ENCODE measurements around the gene LDB1.

LDB1 gene

GRCh38 chr10:102119417-102120141, 589 bp downstream of the LDB1 start:
- Histone ChIP-seq H3K9ac (ENCODE audit: low read depth, low read length) (peak overlapping the region; percentile 74; the same call in 1 of the 2 replicates), H3K27me3 (ENCODE audit: control insufficient read depth, insufficient read depth, low read length) (no peaks in the 10 kb centered on the region), H3K9me3 (ENCODE audit: control insufficient read depth, insufficient read depth, low read length) (no peaks in the 10 kb centered on the region), H3K4me1 (ENCODE audit: control insufficient read depth, insufficient read depth, low read length) (peaks cover 57% of the 10 kb centered on the region), H3K4me3 (ENCODE audit: low read depth, low read length) (peak overlapping the region; percentile 81), H3K27ac (ENCODE audit: low read depth, low read length) (peak overlapping the region; percentile 88), H3K36me3 (ENCODE audit: control insufficient read depth, insufficient read depth, low read length) (no peaks in the 10 kb centered on the region)

GRCh38 chr10:102118867-102119266, 1.3 kb downstream of the LDB1 start:
- H3K4me3 ChIP-seq (ENCODE audit: low read depth, low read length): peak overlapping the region; percentile 81
- peaks cover 57% of the 10 kb centered on the region for H3K4me1 ChIP-seq (ENCODE audit: control insufficient read depth, insufficient read depth, low read length)
- no peaks in the 10 kb centered on the region for H3K27me3 ChIP-seq (ENCODE audit: control insufficient read depth, insufficient read depth, low read length)
- H3K27ac ChIP-seq (ENCODE audit: low read depth, low read length): peak overlapping the region; percentile 88
- no peak overlapping the region for H3K9ac ChIP-seq (ENCODE audit: low read depth, low read length)
- no peaks in the 10 kb centered on the region for H3K36me3 ChIP-seq (ENCODE audit: control insufficient read depth, insufficient read depth, low read length)
- H3K9me3 ChIP-seq (ENCODE audit: control insufficient read depth, insufficient read depth, low read length): no peaks in the 10 kb centered on the region

- Histone ChIP-seq H3K9me3 (ENCODE audit: control insufficient read depth, insufficient read depth, low read length) (no peaks in the 10 kb centered on the region), H3K4me1 (ENCODE audit: control insufficient read depth, insufficient read depth, low read length) (peaks cover 62% of the 10 kb centered on the region), H3K27me3 (ENCODE audit: control insufficient read depth, insufficient read depth, low read length) (no peaks in the 10 kb centered on the region), H3K9ac (ENCODE audit: low read depth, low read length) (no peak overlapping the region), H3K36me3 (ENCODE audit: control insufficient read depth, insufficient read depth, low read length) (no peaks in the 10 kb centered on the region), H3K4me3 (ENCODE audit: low read depth, low read length) (peak overlapping the region; percentile 45), H3K27ac (ENCODE audit: low read depth, low read length) (peak overlapping the region; percentile 74)
Measured at GRCh38 chr10:102117391-102118159, 2.6 kb downstream of the LDB1 start.

GRCh38 chr10:102116656-102117055, 3.5 kb downstream of the LDB1 start:
- peaks cover 58% of the 10 kb centered on the region for H3K4me1 ChIP-seq (ENCODE audit: control insufficient read depth, insufficient read depth, low read length)

GRCh38 chr10:102115775-102116174, 4.4 kb downstream of the LDB1 start:
- no peak overlapping the region for H3K9ac ChIP-seq (ENCODE audit: low read depth, low read length)
- H3K27me3 ChIP-seq (ENCODE audit: control insufficient read depth, insufficient read depth, low read length): no peaks in the 10 kb centered on the region
- H3K4me1 ChIP-seq (ENCODE audit: control insufficient read depth, insufficient read depth, low read length): peaks cover 56% of the 10 kb centered on the region
- peak overlapping the region; percentile 49 for H3K4me3 ChIP-seq (ENCODE audit: low read depth, low read length)
- H3K36me3 ChIP-seq (ENCODE audit: control insufficient read depth, insufficient read depth, low read length): peaks cover 11% of the 10 kb centered on the region
- H3K27ac ChIP-seq (ENCODE audit: low read depth, low read length): peak overlapping the region; percentile 91
- no peaks in the 10 kb centered on the region for H3K9me3 ChIP-seq (ENCODE audit: control insufficient read depth, insufficient read depth, low read length)

More at GRCh38 chr10:102116656-102117055, 3.5 kb downstream of the LDB1 start:
- Histone ChIP-seq H3K9me3 (ENCODE audit: control insufficient read depth, insufficient read depth, low read length) (no peaks in the 10 kb centered on the region), H3K36me3 (ENCODE audit: control insufficient read depth, insufficient read depth, low read length) (peaks cover 3% of the 10 kb centered on the region; the same call in 1 of the 2 replicates), H3K9ac (ENCODE audit: low read depth, low read length) (no peak overlapping the region), H3K27me3 (ENCODE audit: control insufficient read depth, insufficient read depth, low read length) (no peaks in the 10 kb centered on the region), H3K27ac (ENCODE audit: low read depth, low read length) (peak overlapping the region; percentile 74), H3K4me3 (ENCODE audit: low read depth, low read length) (no peak overlapping the region)

GRCh38 chr10:102114861-102115618, 5.1 kb downstream of the LDB1 start:
- H3K27me3 ChIP-seq (ENCODE audit: control insufficient read depth, insufficient read depth, low read length): no peaks in the 10 kb centered on the region
- no peaks in the 10 kb centered on the region for H3K9me3 ChIP-seq (ENCODE audit: control insufficient read depth, insufficient read depth, low read length)
- peaks cover 19% of the 10 kb centered on the region for H3K36me3 ChIP-seq (ENCODE audit: control insufficient read depth, insufficient read depth, low read length)
- H3K27ac ChIP-seq (ENCODE audit: low read depth, low read length): peak overlapping the region; percentile 91
- H3K4me1 ChIP-seq (ENCODE audit: control insufficient read depth, insufficient read depth, low read length): peaks cover 56% of the 10 kb centered on the region
- H3K9ac ChIP-seq (ENCODE audit: low read depth, low read length): no peak overlapping the region
- peak overlapping the region; percentile 49 for H3K4me3 ChIP-seq (ENCODE audit: low read depth, low read length)

GRCh38 chr10:102113956-102114857, 6.0 kb downstream of the LDB1 start:
- Histone ChIP-seq H3K27ac (ENCODE audit: low read depth, low read length) (peak overlapping the region; percentile 91), H3K4me3 (ENCODE audit: low read depth, low read length) (peak overlapping the region; percentile 87), H3K4me1 (ENCODE audit: control insufficient read depth, insufficient read depth, low read length) (peaks cover 56% of the 10 kb centered on the region)

GRCh38 chr10:102113261-102113955, 6.8 kb downstream of the LDB1 start:
- peaks cover 35% of the 10 kb centered on the region for H3K36me3 ChIP-seq (ENCODE audit: control insufficient read depth, insufficient read depth, low read length)
- peaks cover 50% of the 10 kb centered on the region for H3K4me1 ChIP-seq (ENCODE audit: control insufficient read depth, insufficient read depth, low read length)
- no peaks in the 10 kb centered on the region for H3K9me3 ChIP-seq (ENCODE audit: control insufficient read depth, insufficient read depth, low read length)
- H3K4me3 ChIP-seq (ENCODE audit: low read depth, low read length): peak overlapping the region; percentile 87
- H3K9ac ChIP-seq (ENCODE audit: low read depth, low read length): peak overlapping the region; percentile 71; the same call in 1 of the 2 replicates
- no peaks in the 10 kb centered on the region for H3K27me3 ChIP-seq (ENCODE audit: control insufficient read depth, insufficient read depth, low read length)
- peak overlapping the region; percentile 8 for H3K27ac ChIP-seq (ENCODE audit: low read depth, low read length)

More at GRCh38 chr10:102113956-102114857, 6.0 kb downstream of the LDB1 start:
- Histone ChIP-seq H3K9me3 (ENCODE audit: control insufficient read depth, insufficient read depth, low read length) (no peaks in the 10 kb centered on the region), H3K36me3 (ENCODE audit: control insufficient read depth, insufficient read depth, low read length) (peaks cover 27% of the 10 kb centered on the region), H3K9ac (ENCODE audit: low read depth, low read length) (peak overlapping the region; percentile 71), H3K27me3 (ENCODE audit: control insufficient read depth, insufficient read depth, low read length) (no peaks in the 10 kb centered on the region)

- Histone ChIP-seq H3K27ac (ENCODE audit: low read depth, low read length) (no peak overlapping the region), H3K4me3 (ENCODE audit: low read depth, low read length) (peak overlapping the region; percentile 87; the same call in 1 of the 2 replicates), H3K4me1 (ENCODE audit: control insufficient read depth, insufficient read depth, low read length) (peaks cover 39% of the 10 kb centered on the region), H3K36me3 (ENCODE audit: control insufficient read depth, insufficient read depth, low read length) (peaks cover 46% of the 10 kb centered on the region), H3K9me3 (ENCODE audit: control insufficient read depth, insufficient read depth, low read length) (no peaks in the 10 kb centered on the region), H3K27me3 (ENCODE audit: control insufficient read depth, insufficient read depth, low read length) (no peaks in the 10 kb centered on the region), H3K9ac (ENCODE audit: low read depth, low read length) (no peak overlapping the region)
Measured at GRCh38 chr10:102112210-102112817, 7.9 kb downstream of the LDB1 start.

Measured in HUES48 (cell line).